Stimulated activated CD4-positive, alpha-beta T cell treated with anti-CD3 and anti-CD28 coated beads, Interleukin-12 subunit alpha, Interleukin-12 subunit beta, amount 100 ng/mL, for 4 hours (primary cell): ENCODE measurements around the gene INO80.
"Not testable (repeated sequence)": the region's sequence is repeated elsewhere in the genome, so short reads cannot be mapped to it uniquely, and the experiment has no call there.

Source experiments
- DNase-seq: peaks from one replicate; pipeline ENCODE4 v3.0.0-alpha.2; 2020

Gene INO80

GRCh38 chr15:40995656-40996055 lies 120.4 kb downstream of the INO80 start:
- no peak for DNase-seq

- DNase-seq, result no peak
These were observed 123.3 kb downstream of the INO80 start for GRCh38 chr15:40992825-40993224.

GRCh38 chr15:40992241-40992741 lies 123.8 kb downstream of the INO80 start:
- no peak for DNase-seq

GRCh38 chr15:40991355-40991754 lies 124.7 kb downstream of the INO80 start:
- DNase-seq, result no peak

- DNase-seq, result no peak
These were observed 125.3 kb downstream of the INO80 start for GRCh38 chr15:40990789-40991188.

- DNase-seq, result no peak
These were observed 126.0 kb downstream of the INO80 start for GRCh38 chr15:40990080-40990479.

- DNase-seq, result no peak
These were observed 127.9 kb downstream of the INO80 start for GRCh38 chr15:40988156-40988555.

GRCh38 chr15:40986820-40987219 lies 129.3 kb downstream of the INO80 start:
- DNase-seq, result no peak

GRCh38 chr15:40985541-40986330 lies 130.3 kb downstream of the INO80 start:
- no peak for DNase-seq

GRCh38 chr15:40984964-40985363 lies 131.1 kb downstream of the INO80 start:
- DNase-seq, result no peak

GRCh38 chr15:40984406-40984805 lies 131.7 kb downstream of the INO80 start:
- no peak for DNase-seq

GRCh38 chr15:40982855-40983254 lies 133.2 kb downstream of the INO80 start:
- DNase-seq, result no peak

GRCh38 chr15:40981186-40981585 lies 134.9 kb downstream of the INO80 start:
- DNase-seq, result no peak

- DNase-seq, result no peak
These were observed 137.5 kb downstream of the INO80 start for GRCh38 chr15:40978562-40978961.

- DNase-seq, result no peak
These were observed 137.9 kb downstream of the INO80 start for GRCh38 chr15:40978141-40978540.

- DNase-seq, result no peak
These were observed 139.3 kb downstream of the INO80 start for GRCh38 chr15:40976819-40977218.

GRCh38 chr15:40974879-40975278 lies 141.2 kb downstream of the INO80 start:
- no peak for DNase-seq

- no peak for DNase-seq
These were observed 146.7 kb downstream of the INO80 start for GRCh38 chr15:40969363-40969762.

- no peak for DNase-seq
These were observed 147.6 kb downstream of the INO80 start for GRCh38 chr15:40968290-40969085.

- no peak for DNase-seq
These were observed 151.4 kb downstream of the INO80 start for GRCh38 chr15:40964634-40965033.

GRCh38 chr15:40964006-40964405 lies 152.1 kb downstream of the INO80 start:
- DNase-seq, result no peak

GRCh38 chr15:40963201-40963600 lies 152.9 kb downstream of the INO80 start:
- DNase-seq, result no peak

- not testable (repeated sequence) for DNase-seq
These were observed 153.8 kb downstream of the INO80 start for GRCh38 chr15:40962317-40962716.

GRCh38 chr15:40961740-40962139 lies 154.3 kb downstream of the INO80 start:
- not testable (repeated sequence) for DNase-seq
